Spleen (tissue), 11 donors: ENCODE results near the gene CISH. TPM values are rescaled to one million over a fixed set of nuclear protein-coding genes. Genes with fewer than 3 reads are reported as not detected.

Experiments
- DNase-seq: peaks from one replicate; pipeline ENCODE4 v3.0.0-alpha.2; 2020
- H3K27ac ChIP-seq, 8 donors: fragments of 200-600 bp; sonication (generic) in 7 of 8; 1 replicate in 4 of 8; 2 replicates in 4 of 8; pipeline versions ENCODE4 v1.5.0 to v1.8.0; 2016 to 2021; ENCODE audit warnings: inconsistent platforms in 4 of 8, mild to moderate bottlenecking in 4 of 8, moderate library complexity in 1 of 8
- H3K27me3 ChIP-seq, 7 donors: fragments of 200-600 bp; sonication (generic) in 6 of 7; replicated peaks in 1 of 7; 1 replicate in 4 of 7; 2 replicates in 3 of 7; pipeline versions ENCODE4 v1.5.0 to v1.8.0; 2016 to 2021; ENCODE audit warnings: inconsistent platforms in 3 of 7, mild to moderate bottlenecking in 1 of 7
- H3K36me3 ChIP-seq, 6 donors: fragments of 200-600 bp; sonication (generic) in 5 of 6; 1 replicate in 4 of 6; 2 replicates in 2 of 6; pipeline versions ENCODE4 v1.5.0 to v1.8.0; 2016 to 2021; ENCODE audit warnings: inconsistent platforms in 2 of 6
- H3K4me1 ChIP-seq, 6 donors: fragments of 200-600 bp; sonication (generic) in 5 of 6; 1 replicate in 3 of 6; 2 replicates in 3 of 6; pipeline versions ENCODE4 v1.5.0 to v1.8.0; 2016 to 2021; ENCODE audit warnings: inconsistent platforms in 3 of 6
- H3K4me3 ChIP-seq, 8 donors: fragments of 200-600 bp; sonication (generic) in 7 of 8; 1 replicate in 4 of 8; 2 replicates in 4 of 8; pipeline versions ENCODE4 v1.5.0 to v1.8.0; 2016 to 2021; ENCODE audit warnings: inconsistent platforms in 4 of 8, mild to moderate bottlenecking in 4 of 8, moderate library complexity in 2 of 8
- H3K9me3 ChIP-seq, 8 donors: fragments of 200-600 bp; sonication (generic) in 7 of 8; 1 replicate in 4 of 8; 2 replicates in 4 of 8; pipeline versions ENCODE4 v1.5.0 to v1.8.0; 2016 to 2021; ENCODE audit warnings: inconsistent platforms in 4 of 8
- CTCF ChIP-seq, 11 experiments: fragments of 200-600 bp in 7 of 11; fragments of 450-650 bp in 4 of 11; sonication (generic) in 4 of 11; IDR thresholded peaks in 8 of 11; conservative IDR thresholded peaks in 3 of 11; 1 replicate in 7 of 11; 2 replicates in 4 of 11; pipeline versions ENCODE4 v1.4.0 to v1.8.0; 2016 to 2021; ENCODE audit warnings: antibody characterized with exemption in 11 of 11, inconsistent platforms in 4 of 11, mild to moderate bottlenecking in 1 of 11
- POLR2A ChIP-seq, 3 donors: fragments of 450-650 bp; IDR thresholded peaks; one replicate each; pipeline ENCODE4 v1.5.1; 2017; ENCODE audit warnings: antibody characterized with exemption in 3 of 3, mild to moderate bottlenecking in 1 of 3
- POLR2AphosphoS5 ChIP-seq, 3 donors: sonication (generic); formaldehyde crosslinking; IDR thresholded peaks; one replicate each; pipeline ENCODE4 v1.5.1; 2017; ENCODE audit warnings: antibody characterized with exemption in 3 of 3
- WGBS, 5 donors: extraction: QIAGEN DNeasy Blood & Tissue Kit in 3 of 5; methylation state at CpG; one replicate each; pipeline versions ENCODE4 v1.1.5 to v1.1.7; 2013 to 2018; 5-methylcytosine and 5-hydroxymethylcytosine counted together
- intact Hi-C: fragments of 100-400 bp; cut with DNase I; formaldehyde crosslinking; loops from one replicate; pipeline ENCODE4 v1.15.0; 2023; ENCODE audit warnings: low total_unique reads
- polyA plus RNA-seq, 3 donors: library from polyadenylated mRNA; stranded (reverse); fragments of 200-250 nt; gene quantifications; one replicate each; pipeline ENCODE4 v1.2.1, GENCODE V29; 2013
- total RNA-seq, 7 donors: library from RNA; depleted of rRNA in 3 of 7; stranded (reverse); fragments of >200 nt in 3 of 7; fragmentation: NEBNext Ultra II Directional in 4 of 7; extraction: Animal tissue kit (Norgen Biotek cat#: 25700) in 4 of 7; gene quantifications; one replicate each; pipeline versions ENCODE4 v1.1.0 to v1.2.1, GENCODE V29; 2016 to 2021
- donor health status: healthy with polysubstance abuse.
- donor health status: DM: no; HTN: no; CAD: no; lungs with moderate emphysema.
- donor health status: DM: no; HTN: no; CAD: no.
- donor health status: Bipolar disorder and iron deficiency.
- donor health status: healthy.
- donor health status: DM: no; HTN: no; CAD: no.
- donor health status: DM: yes; HTN: yes; CAD: no.

The CISH gene
- total and polyA plus RNA-seq, 10 donors = 2.9 to 23.6 (median 11.0) TPM

- Histone ChIP-seq H3K9me3 (no peaks in the 10 kb centered on the region), H3K4me3 (no peak overlapping the region), H3K36me3 (peaks cover 0 to 35% (median 21%) of the 10 kb centered on the region in 6 donors), H3K4me1 (peaks cover 0 to 4% (median 0%) of the 10 kb centered on the region in 6 donors), H3K27ac (no peak overlapping the region), H3K27me3 (no peaks in the 10 kb centered on the region)
- peak; percentile 65 for DNase-seq
- TF ChIP-seq POLR2AphosphoS5 (IDR thresholded peaks at IDR 0.05) (no peak), CTCF (IDR thresholded peaks at IDR 0.05 in 8 of 11, conservative IDR thresholded peaks at IDR 0.05 in 3 of 11) (no peak), POLR2A (IDR thresholded peaks at IDR 0.05) (no peak)
- intact Hi-C loops = no loop called here
- 70 to 85% (median 80%) methylated on average over 6 to 7 of the region's 7 CpGs for WGBS, 5 donors
Observed at GRCh38 chr3:50651920-50652529, 40.5 kb upstream of the CISH start.

- WGBS, 5 donors = 89 to 95% (median 93%) methylated on average over 6 to 8 of the region's 8 CpGs
- H3K9me3 ChIP-seq = no peaks in the 10 kb centered on the region
- intact Hi-C loops = no loop called here
- H3K36me3 ChIP-seq = peaks cover 0 to 41% (median 27%) of the 10 kb centered on the region in 6 donors
- H3K4me1 ChIP-seq = peaks cover 0 to 4% (median 0%) of the 10 kb centered on the region in 6 donors
- H3K4me3 ChIP-seq = no peak overlapping the region
- no peak for DNase-seq
- no peak overlapping the region for H3K27ac ChIP-seq
- H3K27me3 ChIP-seq = no peaks in the 10 kb centered on the region
- TF ChIP-seq POLR2AphosphoS5 (IDR thresholded peaks at IDR 0.05) (peak in 1 of 3 donors; percentile 28), CTCF (IDR thresholded peaks at IDR 0.05 in 8 of 11, conservative IDR thresholded peaks at IDR 0.05 in 3 of 11) (no peak), POLR2A (IDR thresholded peaks at IDR 0.05) (no peak)
Observed at GRCh38 chr3:50651445-50651844, 39.9 kb upstream of the CISH start.

- Histone ChIP-seq H3K4me3 (no peak overlapping the region), H3K27ac (no peak overlapping the region), H3K9me3 (no peaks in the 10 kb centered on the region), H3K36me3 (peaks cover 0 to 55% (median 39%) of the 10 kb centered on the region in 6 donors), H3K4me1 (peaks cover 0 to 1% (median 0%) of the 10 kb centered on the region in 6 donors), H3K27me3 (no peaks in the 10 kb centered on the region)
- TF ChIP-seq CTCF (IDR thresholded peaks at IDR 0.05 in 8 of 11, conservative IDR thresholded peaks at IDR 0.05 in 3 of 11) (no peak), POLR2AphosphoS5 (IDR thresholded peaks at IDR 0.05) (no peak), POLR2A (IDR thresholded peaks at IDR 0.05) (no peak)
- 75 to 100% (median 96%) methylated on average over 1 of the region's 1 CpG for WGBS, 5 donors
- DNase-seq = no peak
- intact Hi-C loops = no loop called here
Observed at GRCh38 chr3:50650018-50650417, 38.4 kb upstream of the CISH start.

GRCh38 chr3:50649451-50649931 is 37.9 kb upstream of the CISH start:
- intact Hi-C loops = no loop called here
- no peak overlapping the region for H3K27ac ChIP-seq
- 76 to 87% (median 81%) methylated on average over 5 to 8 of the region's 8 CpGs for WGBS, 5 donors

More at GRCh38 chr3:50649451-50649931, 37.9 kb upstream of the CISH start:
- Histone ChIP-seq H3K27me3 (no peaks in the 10 kb centered on the region), H3K4me1 (no peaks in the 10 kb centered on the region), H3K9me3 (no peaks in the 10 kb centered on the region), H3K4me3 (no peak overlapping the region), H3K36me3 (peaks cover 0 to 60% (median 45%) of the 10 kb centered on the region in 6 donors)
- TF ChIP-seq POLR2A (IDR thresholded peaks at IDR 0.05) (no peak), CTCF (IDR thresholded peaks at IDR 0.05 in 8 of 11, conservative IDR thresholded peaks at IDR 0.05 in 3 of 11) (no peak), POLR2AphosphoS5 (IDR thresholded peaks at IDR 0.05) (peak in 1 of 3 donors; percentile 48)
- no peak for DNase-seq
